H1 (cell line): ENCODE measurements around the gene UBXN4. TPM values are rescaled to one million over a fixed set of nuclear protein-coding genes. Genes with fewer than 3 reads are reported as not detected.

Experiments used
- CTCF ChIA-PET: fragments of 300-600 bp; sonication (Branson Sonifier 250); formaldehyde crosslinking; loops from one replicate; lab custom pipeline; 2021; ENCODE audit not compliant: partially characterized antibody; lab: Charles Lee
- POLR2A ChIA-PET: fragments of 300-600 bp; sonication (Branson Sonifier 250); formaldehyde crosslinking; loops from one replicate; lab custom pipeline; 2021; ENCODE audit warnings: inconsistent platforms; ENCODE audit not compliant: partially characterized antibody; lab: Charles Lee
- DNase-seq, 2 experiments: peaks; one replicate each; pipeline versions ENCODE4 v3.0.0 to v3.0.0-alpha.2; 2010 to 2022; ENCODE audit warnings: low spot score in 2 of 2, low read depth in 1 of 2, mixed read lengths in 1 of 2
- FAIRE-seq: peaks from 2 replicates; lab custom pipeline; 2011; peaks lifted over from hg19 to GRCh38; lab: Jason Lieb, UNC
- H2AFZ ChIP-seq: 2 replicates; pipeline ENCODE4 v1.8.1; 2012; ENCODE audit warnings: low read length, inconsistent platforms
- H2AK5ac ChIP-seq: 2 replicates; pipeline ENCODE4 v1.6.1; 2013; ENCODE audit warnings: low read depth, low read length
- H2BK120ac ChIP-seq: replicated peaks from 2 replicates; pipeline ENCODE3; 2013; ENCODE audit warnings: low read depth, low read length, inconsistent platforms
- H2BK12ac ChIP-seq: 2 replicates; pipeline ENCODE4 v1.6.1; 2013; ENCODE audit warnings: low read depth, low read length
- H2BK15ac ChIP-seq: 2 replicates; pipeline ENCODE4 v1.6.1; 2013; ENCODE audit warnings: low read length
- H2BK20ac ChIP-seq: 2 replicates; pipeline ENCODE4 v1.6.1; 2013; ENCODE audit warnings: low read length
- H2BK5ac ChIP-seq: 2 replicates; pipeline ENCODE4 v1.6.1; 2013; ENCODE audit warnings: low read depth, low read length
- H3K14ac ChIP-seq: 2 replicates; pipeline ENCODE4 v1.6.1; 2013; ENCODE audit warnings: inconsistent platforms; ENCODE audit not compliant: insufficient read length
- H3K18ac ChIP-seq: 2 replicates; pipeline ENCODE4 v1.6.1; 2013; ENCODE audit warnings: low read length; ENCODE audit errors: extremely low read depth
- H3K23ac ChIP-seq: 2 replicates; pipeline ENCODE4 v1.6.1; 2013; ENCODE audit warnings: inconsistent platforms; ENCODE audit not compliant: insufficient read length
- H3K23me2 ChIP-seq: 2 replicates; pipeline ENCODE4 v1.6.1; 2013; ENCODE audit warnings: low read depth, low read length
- H3K27ac ChIP-seq: 2 replicates; pipeline ENCODE4 v1.6.1; 2011; ENCODE audit warnings: low read depth, low read length, inconsistent platforms
- H3K27me3 ChIP-seq, 4 experiments: replicated peaks in 1 of 4; 1 replicate in 1 of 4; 2 replicates in 3 of 4; pipeline versions ENCODE4 v1.6.1 to v1.8.1; 2011 to 2013; ENCODE audit warnings: low read length in 3 of 4, mild to moderate bottlenecking in 3 of 4, inconsistent platforms in 2 of 4, mixed read lengths in 2 of 4, moderate library complexity in 1 of 4; ENCODE audit not compliant: control insufficient read depth in 3 of 4, insufficient read depth in 3 of 4; ENCODE audit errors: extremely low read depth in 1 of 4
- H3K36me3 ChIP-seq, 4 experiments: 2 replicates each; pipeline versions ENCODE4 v1.6.1 to v1.8.1; 2011 to 2013; ENCODE audit warnings: mild to moderate bottlenecking in 4 of 4, low read length in 3 of 4, moderate library complexity in 2 of 4, control low read depth in 1 of 4, inconsistent platforms in 1 of 4; ENCODE audit not compliant: insufficient read depth in 4 of 4, control insufficient read depth in 2 of 4
- H3K4ac ChIP-seq: replicated peaks from 2 replicates; pipeline ENCODE3; 2013; ENCODE audit warnings: low read length, low read depth, mixed read lengths, inconsistent platforms; ENCODE audit not compliant: insufficient read length
- H3K4me1 ChIP-seq, 4 experiments: replicated peaks in 1 of 4; 1 replicate in 1 of 4; 2 replicates in 3 of 4; pipeline versions ENCODE4 v1.6.1 to v1.8.1; 2011 to 2013; ENCODE audit warnings: low read length in 3 of 4, inconsistent platforms in 2 of 4, mixed read lengths in 1 of 4; ENCODE audit not compliant: insufficient read depth in 4 of 4, control insufficient read depth in 3 of 4
- H3K4me2 ChIP-seq, 2 experiments: 2 replicates each; pipeline versions ENCODE4 v1.6.1 to v1.8.1; 2011 to 2013; ENCODE audit warnings: low read depth in 2 of 2, low read length in 2 of 2, control low read depth in 1 of 2, inconsistent platforms in 1 of 2, mild to moderate bottlenecking in 1 of 2; ENCODE audit not compliant: insufficient read depth in 1 of 2
- H3K4me3 ChIP-seq, 4 experiments: fragments of 200-600, 300-600 bp in 1 of 4; sonication (generic), shearing (Covaris generic), sonication (Bioruptor Twin) in 1 of 4; 2 replicates each; pipeline versions ENCODE4 v1.5.1 to v1.8.1; 2011 to 2016; ENCODE audit warnings: low read length in 4 of 4, low read depth in 3 of 4, control low read depth in 2 of 4, inconsistent platforms in 2 of 4, mild to moderate bottlenecking in 2 of 4, mixed read lengths in 1 of 4, moderate library complexity in 1 of 4; ENCODE audit not compliant: insufficient read depth in 2 of 4; ENCODE audit errors: extremely low read depth in 1 of 4
- H3K56ac ChIP-seq: replicated peaks from 2 replicates; pipeline ENCODE3; 2013; ENCODE audit warnings: low read depth, mild to moderate bottlenecking, mixed read lengths, low read length, inconsistent platforms; ENCODE audit not compliant: insufficient read length
- H3K79me1 ChIP-seq: 2 replicates; pipeline ENCODE4 v1.6.1; 2013; ENCODE audit warnings: low read depth, low read length, control low read depth
- H3K79me2 ChIP-seq, 2 experiments: 2 replicates each; pipeline versions ENCODE4 v1.6.1 to v1.8.1; 2012 to 2013; ENCODE audit warnings: low read length in 2 of 2, mild to moderate bottlenecking in 2 of 2, inconsistent platforms in 1 of 2; ENCODE audit not compliant: insufficient read depth in 2 of 2, control insufficient read depth in 1 of 2
- H3K9ac ChIP-seq, 4 experiments: replicated peaks in 1 of 4; 1 replicate in 1 of 4; 2 replicates in 3 of 4; pipeline versions ENCODE4 v1.6.1 to v1.8.1; 2011 to 2013; ENCODE audit warnings: low read depth in 3 of 4, low read length in 3 of 4, control low read depth in 2 of 4, mild to moderate bottlenecking in 2 of 4, moderate library complexity in 2 of 4, inconsistent platforms in 1 of 4; ENCODE audit errors: extremely low read depth in 1 of 4
- H3K9me3 ChIP-seq, 2 experiments: 2 replicates each; pipeline versions ENCODE4 v1.6.1 to v1.8.1; 2012 to 2013; ENCODE audit warnings: mild to moderate bottlenecking in 2 of 2, moderate library complexity in 2 of 2, control low read depth in 1 of 2, inconsistent platforms in 1 of 2, low read depth in 1 of 2, low read length in 1 of 2, mixed read lengths in 1 of 2; ENCODE audit not compliant: insufficient read depth in 2 of 2
- H4K20me1 ChIP-seq, 2 experiments: replicated peaks in 1 of 2; 2 replicates each; pipeline versions ENCODE3 to v1.8.1; 2011 to 2013; ENCODE audit warnings: inconsistent platforms in 2 of 2, low read length in 2 of 2, mild to moderate bottlenecking in 1 of 2; ENCODE audit not compliant: insufficient read depth in 2 of 2, control insufficient read depth in 1 of 2
- H4K5ac ChIP-seq: 2 replicates; pipeline ENCODE4 v1.6.1; 2013; ENCODE audit warnings: low read length, low read depth, mixed read lengths, inconsistent platforms; ENCODE audit not compliant: insufficient read length
- H4K8ac ChIP-seq: 2 replicates; pipeline ENCODE4 v1.8.0; 2013; ENCODE audit warnings: mild to moderate bottlenecking, moderate library complexity, low read length, inconsistent platforms; ENCODE audit not compliant: insufficient read depth; ENCODE audit errors: extremely low read depth
- H4K91ac ChIP-seq: replicated peaks from 2 replicates; pipeline ENCODE3; 2013; ENCODE audit warnings: low read length, mixed read lengths, inconsistent platforms; ENCODE audit not compliant: insufficient read length
- CHD2 ChIP-seq: IDR thresholded peaks from 2 replicates; pipeline ENCODE4 v1.6.1; 2012; ENCODE audit warnings: low read length, improper control_type of control experiment
- CTBP2 ChIP-seq: IDR thresholded peaks from 2 replicates; pipeline ENCODE4 v1.7.0; 2011; ENCODE audit warnings: borderline replicate concordance, mild to moderate bottlenecking, moderate library complexity, mixed read lengths, low read length; ENCODE audit not compliant: insufficient read depth, insufficient read length
- GTF2F1 ChIP-seq: IDR thresholded peaks from 2 replicates; pipeline ENCODE4 v1.6.1; 2012; ENCODE audit warnings: low read depth, low read length, improper control_type of control experiment, borderline replicate concordance
- JUN ChIP-seq: IDR thresholded peaks from 2 replicates; pipeline ENCODE4 v1.6.1; 2011; ENCODE audit warnings: low read depth, mild to moderate bottlenecking, improper control_type of control experiment, low read length
- JUND ChIP-seq: IDR thresholded peaks from 2 replicates; pipeline ENCODE4 v1.6.1; 2011; ENCODE audit warnings: mild to moderate bottlenecking, improper control_type of control experiment, low read length
- POLR2AphosphoS5 ChIP-seq: IDR thresholded peaks from 2 replicates; pipeline ENCODE4 v1.6.1; 2011; ENCODE audit warnings: low read depth, low read length
- RBBP5 ChIP-seq: IDR thresholded peaks from 2 replicates; pipeline ENCODE4 v1.7.1; 2012; ENCODE audit warnings: low read depth, mild to moderate bottlenecking, inconsistent platforms, low read length, moderate library complexity, borderline replicate concordance
- SAP30 ChIP-seq: fragments of 300-600 bp; sonication (generic); IDR thresholded peaks from 2 replicates; pipeline ENCODE4 v1.7.1; 2012; ENCODE audit warnings: low read length, moderate library complexity, mild to moderate bottlenecking, inconsistent platforms; ENCODE audit not compliant: insufficient read depth, insufficient replicate concordance
- SIN3A ChIP-seq, 2 experiments: IDR thresholded peaks in 1 of 2; conservative IDR thresholded peaks in 1 of 2; 2 replicates each; pipeline ENCODE4 v1.6.1; 2011 to 2012; ENCODE audit warnings: low read length in 2 of 2, improper control_type of control experiment in 1 of 2, low read depth in 1 of 2, mild to moderate bottlenecking in 1 of 2
- SIRT6 ChIP-seq: IDR thresholded peaks from one replicate; pipeline ENCODE4 v1.7.1; 2012; ENCODE audit warnings: low read length, inconsistent platforms
- SP2 ChIP-seq: IDR thresholded peaks from 2 replicates; pipeline ENCODE4 v1.6.1; 2012; ENCODE audit warnings: mild to moderate bottlenecking, low read length, inconsistent platforms
- TCF12 ChIP-seq: IDR thresholded peaks from 2 replicates; pipeline ENCODE4 v1.6.1; 2011; ENCODE audit warnings: low read depth, mild to moderate bottlenecking, low read length
- YY1 ChIP-seq: IDR thresholded peaks from 2 replicates; pipeline ENCODE4 v1.6.1; 2011; ENCODE audit warnings: low read depth, mild to moderate bottlenecking, low read length
- WGBS, 2 experiments: shearing (Covaris generic) in 1 of 2; methylation state at CpG; one replicate each; pipeline versions ENCODE4 v1.1.6 to v1.1.7; 2013 to 2015; ENCODE audit warnings: low lambda C conversion rate in 2 of 2, mixed read lengths in 2 of 2, inconsistent platforms in 1 of 2, low coverage in 1 of 2, missing lambda C conversion rate in 1 of 2; ENCODE audit not compliant: insufficient replicate concordance in 2 of 2, insufficient coverage in 1 of 2, insufficient read length in 1 of 2; ENCODE audit errors: extremely low coverage in 1 of 2, missing lambda C conversion rate in 1 of 2; 5-methylcytosine and 5-hydroxymethylcytosine counted together
- polyA plus RNA-seq, 7 experiments: library from polyadenylated mRNA; depleted of rRNA in 3 of 7; stranded (reverse) in 5 of 7; unstranded in 2 of 7; fragments of >200 nt in 5 of 7; fragments of 200-250 nt in 2 of 7; gene quantifications; 1 replicate in 5 of 7; 2 replicates in 1 of 7; 4 replicates in 1 of 7; pipeline versions ENCODE4 v1.2.1 to v1.2.3, GENCODE V29; 2011 to 2013; ENCODE audit warnings: missing spikeins in 2 of 7, mixed read lengths in 2 of 7
- total RNA-seq: library from RNA; stranded (reverse); fragmentation: NEBNext Ultra II Directional; extraction: Animal tissue kit (Norgen Biotek cat#: 25700); gene quantifications from 2 replicates; pipeline ENCODE4 v1.2.1, GENCODE V29; 2021

The UBXN4 gene
- total and polyA plus RNA-seq, 2 of the 8 experiments (the other 6 are each of a cell fraction or from before 2014, with no cell fraction given), result 20.1 to 64.2 TPM

- no peak overlapping the region for H2AFZ ChIP-seq
- H3K79me1 ChIP-seq, result no peaks in the 10 kb centered on the region
- H3K9ac ChIP-seq, result no peak overlapping the region
- no peaks in the 10 kb centered on the region for H3K27me3 ChIP-seq
- H3K4me3 ChIP-seq, result no peak overlapping the region
- POLR2A ChIA-PET, result no interaction called here
- no peak overlapping the region for H3K56ac ChIP-seq
- no peak overlapping the region for H3K14ac ChIP-seq
- FAIRE-seq, result no peak
- peaks cover 0 to under 1% of the 10 kb centered on the region in 2 experiments for H4K20me1 ChIP-seq
- H3K27ac ChIP-seq, result no peak overlapping the region
- H3K9me3 ChIP-seq, result peaks cover 0 to 2% of the 10 kb centered on the region in 2 experiments; a peak in 1 of 4 replicates
- CTCF ChIA-PET, result interaction anchor here (0.6 to 9.4 kb wide), 3 partner anchors 13 to 79 kb away, joined by 3 to 87 read pairs (median 4); no protein-coding TSS in a partner anchor
- H4K91ac ChIP-seq, result no peak overlapping the region
- TF ChIP-seq SIN3A (conservative IDR thresholded peaks at IDR 0.05 in 1 of 2, IDR thresholded peaks at IDR 0.05 in 1 of 2; ENCODE audit: low read depth in 1 of 2, low read length in 2 of 2) (no peak), TCF12 (no peak), RBBP5 (no peak), SAP30 (no peak), YY1 (no peak), GTF2F1 (no peak), JUN (no peak), SP2 (no peak), CHD2 (no peak), SIRT6 (no peak), JUND (no peak), CTBP2 (no peak), POLR2AphosphoS5 (no peak)
- DNase-seq, result no peak
- peaks cover 1 to 47% (median 24%) of the 10 kb centered on the region in 4 experiments; a peak in 7 of 8 replicates for H3K36me3 ChIP-seq
- no peak overlapping the region for H2BK12ac ChIP-seq
- H4K5ac ChIP-seq, result no peak overlapping the region
- H3K23me2 ChIP-seq, result no peaks in the 10 kb centered on the region
- no peak overlapping the region for H3K23ac ChIP-seq
- no peak overlapping the region for H2BK15ac ChIP-seq
- no peak overlapping the region for H2BK120ac ChIP-seq
- 92% methylated on average over 2 of the region's 2 CpGs; no CpG with 5 or more reads in 1 of the 2 experiments for WGBS, 2 experiments
- H3K4me2 ChIP-seq, result no peak overlapping the region
- H4K8ac ChIP-seq, result no peak overlapping the region
- H3K18ac ChIP-seq, result no peak overlapping the region
- no peak overlapping the region for H2BK20ac ChIP-seq
- H2AK5ac ChIP-seq, result no peak overlapping the region
- H2BK5ac ChIP-seq, result no peak overlapping the region
- no peaks in the 10 kb centered on the region for H3K79me2 ChIP-seq
- H3K4me1 ChIP-seq, result no peaks in the 10 kb centered on the region
- H3K4ac ChIP-seq, result no peak overlapping the region
Observed at GRCh38 chr2:135785032-135785431, 43.4 kb downstream of the UBXN4 start.
